ENCODE data around the gene PDP2. TPM values are rescaled to one million over a fixed set of nuclear protein-coding genes. Genes with fewer than 3 reads are reported as not detected.

PDP2 gene
- total and polyA plus RNA-seq, 9 of the 15 experiments (the other 6 are each of a cell fraction or from before 2014, with no cell fraction given) = 2.5 to 24.3 (median 7.2) TPM

DNA sequence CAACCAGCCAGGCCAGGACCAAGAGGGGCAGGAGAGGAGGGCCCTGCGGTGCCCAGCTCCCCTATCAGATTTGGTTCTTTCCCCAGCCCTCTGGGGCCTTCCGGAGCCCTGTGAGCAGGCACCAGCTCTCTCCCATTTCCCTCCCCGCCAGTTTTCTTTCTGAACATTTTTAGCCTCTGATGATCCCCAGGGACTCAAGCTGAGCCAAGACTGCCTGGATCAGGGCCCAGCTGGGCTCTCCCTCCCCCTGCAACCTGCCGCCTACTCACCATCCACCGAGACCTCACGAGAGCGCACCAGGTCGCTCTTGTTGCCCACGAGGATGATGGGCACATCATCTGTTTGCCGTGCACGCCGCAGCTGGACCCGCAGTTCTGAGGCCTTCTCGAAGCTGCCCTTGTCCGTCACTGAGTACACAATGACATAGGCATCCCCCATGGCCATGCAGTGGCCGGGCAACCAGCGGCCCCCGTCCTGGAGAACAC is 43.0 kb downstream of the PDP2 start:
- no peaks in the 10 kb centered on the region for H3K9me1 ChIP-seq (ENCODE audit: control insufficient read depth, insufficient read depth, low read length)
- WGBS (ENCODE audit: insufficient coverage, low coverage, missing lambda C conversion rate) = 32% methylated on average over 17 of the region's 18 CpGs
- no peaks in the 10 kb centered on the region for H3K9me3 ChIP-seq (replicated peaks; ENCODE audit: control insufficient read depth, insufficient read depth, low read depth, low read length)
- ChIA-PET CTCF (ENCODE audit: low intra/inter-chr PET ratio) (no interaction called here), POLR2A (no interaction called here)
- no peak overlapping the region for H3K4me3 ChIP-seq
- H4K20me1 ChIP-seq (replicated peaks; ENCODE audit: control insufficient read depth, insufficient read depth, low read length) = no peaks in the 10 kb centered on the region; the same call in 1 of the 2 replicates
- 0 out of 4 replicates have a peak overlapping the region, but pooled peaks of 1 of the 2 experiments have one; percentile 45 for H3K9ac ChIP-seq (ENCODE audit: insufficient read depth in 1 of 2, low read depth in 2 of 2, low read length in 2 of 2)
- H3K27me3 ChIP-seq (ENCODE audit: control insufficient read depth in 2 of 2, insufficient read depth in 2 of 2, low read length in 2 of 2) = peaks cover 4 to 48% of the 10 kb centered on the region in 2 experiments; a peak in 2 of 5 replicates
- ATAC-seq (no peak), FAIRE-seq (no peak), DNase-seq (ENCODE audit: extremely low read depth in 1 of 4, low spot score in 3 of 4) (no peak)
- no TSS peak for BruUV-seq (replicated peaks)
- no peaks in the 10 kb centered on the region for H3K79me2 ChIP-seq (ENCODE audit: control insufficient read depth, insufficient read depth, low read length)
- H3K27ac ChIP-seq (ENCODE audit: extremely low read depth, low read depth, low read length) = no peak overlapping the region
- H2AFZ ChIP-seq (ENCODE audit: low read depth, low read length) = no peak overlapping the region
- in situ Hi-C loops (cut with MboI) = no loop called here
- intact Hi-C loops (cut with micrococcal nuclease) = no loop called here
- H3K4me1 ChIP-seq (replicated peaks in 1 of 2; ENCODE audit: control insufficient read depth in 2 of 2, insufficient read depth in 2 of 2, low read length in 2 of 2) = peaks cover 0 to 33% of the 10 kb centered on the region in 2 experiments; a peak in 3 of 5 replicates
- no peak overlapping the region for H3K4me2 ChIP-seq (ENCODE audit: insufficient read depth, low read length)
- no peaks in the 10 kb centered on the region for H3K36me3 ChIP-seq (ENCODE audit: control insufficient read depth, insufficient read depth, low read length)
- TF ChIP-seq RBM34 (IDR thresholded peaks at IDR 0.05; ENCODE audit: borderline replicate concordance, insufficient read depth, low read length) (no peak), ZNF445 (CRISPR knock-in tag; IDR thresholded peaks at IDR 0.05; ENCODE audit: low read depth) (no peak), RFX1 (IDR thresholded peaks at IDR 0.05) (no peak)
- TF ChIP-seq, protein P1, sequence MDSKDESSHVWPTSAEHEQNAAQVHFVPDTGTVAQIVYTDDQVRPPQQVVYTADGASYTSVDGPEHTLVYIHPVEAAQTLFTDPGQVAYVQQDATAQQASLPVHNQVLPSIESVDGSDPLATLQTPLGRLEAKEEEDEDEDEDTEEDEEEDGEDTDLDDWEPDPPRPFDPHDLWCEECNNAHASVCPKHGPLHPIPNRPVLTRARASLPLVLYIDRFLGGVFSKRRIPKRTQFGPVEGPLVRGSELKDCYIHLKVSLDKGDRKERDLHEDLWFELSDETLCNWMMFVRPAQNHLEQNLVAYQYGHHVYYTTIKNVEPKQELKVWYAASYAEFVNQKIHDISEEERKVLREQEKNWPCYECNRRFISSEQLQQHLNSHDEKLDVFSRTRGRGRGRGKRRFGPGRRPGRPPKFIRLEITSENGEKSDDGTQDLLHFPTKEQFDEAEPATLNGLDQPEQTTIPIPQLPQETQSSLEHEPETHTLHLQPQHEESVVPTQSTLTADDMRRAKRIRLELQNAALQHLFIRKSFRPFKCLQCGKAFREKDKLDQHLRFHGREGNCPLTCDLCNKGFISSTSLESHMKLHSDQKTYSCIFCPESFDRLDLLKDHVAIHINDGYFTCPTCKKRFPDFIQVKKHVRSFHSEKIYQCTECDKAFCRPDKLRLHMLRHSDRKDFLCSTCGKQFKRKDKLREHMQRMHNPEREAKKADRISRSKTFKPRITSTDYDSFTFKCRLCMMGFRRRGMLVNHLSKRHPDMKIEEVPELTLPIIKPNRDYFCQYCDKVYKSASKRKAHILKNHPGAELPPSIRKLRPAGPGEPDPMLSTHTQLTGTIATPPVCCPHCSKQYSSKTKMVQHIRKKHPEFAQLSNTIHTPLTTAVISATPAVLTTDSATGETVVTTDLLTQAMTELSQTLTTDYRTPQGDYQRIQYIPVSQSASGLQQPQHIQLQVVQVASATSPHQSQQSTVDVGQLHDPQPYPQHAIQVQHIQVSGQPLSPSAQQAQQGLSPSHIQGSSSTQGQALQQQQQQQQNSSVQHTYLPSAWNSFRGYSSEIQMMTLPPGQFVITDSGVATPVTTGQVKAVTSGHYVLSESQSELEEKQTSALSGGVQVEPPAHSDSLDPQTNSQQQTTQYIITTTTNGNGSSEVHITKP (IDR thresholded peaks at IDR 0.05; ENCODE audit: partially characterized antibody) = peak; percentile 5

Measured in K562 (cell line).